ENCODE data around the gene ANKK1. TPM values are rescaled to one million over a fixed set of nuclear protein-coding genes. Genes with fewer than 3 reads are reported as not detected.

ANKK1 gene
- total RNA-seq, 4 donors from 2014 or later: 3.2 to 5.6 (median 4.8) TPM

DNA sequence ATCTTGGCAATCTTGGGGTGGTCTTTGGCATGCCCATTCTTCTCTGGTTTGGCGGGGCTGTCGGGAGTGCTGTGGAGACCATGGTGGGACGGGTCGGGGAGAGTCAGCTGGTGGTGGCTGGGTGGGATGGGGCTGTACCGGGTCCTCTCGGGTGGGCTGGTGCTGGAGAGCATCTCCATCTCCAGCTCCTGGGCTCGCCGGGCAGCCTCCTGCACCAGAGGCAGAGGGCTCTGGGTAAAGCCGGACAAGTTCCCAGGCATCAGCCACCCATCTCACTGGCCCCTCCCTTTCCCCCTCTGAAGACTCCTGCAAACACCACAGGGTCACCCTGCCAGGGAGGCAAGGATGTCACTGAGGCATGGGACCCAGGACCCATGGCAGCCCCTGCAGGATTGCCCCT is 25.1 kb downstream of the ANKK1 start:
- no peak for DNase-seq (ENCODE audit: low spot score in 2 of 2)
- no peaks in the 10 kb centered on the region for H3K9me3 ChIP-seq
- WGBS: 100% methylated on average over 1 of the region's 9 CpGs
- H3K4me1 ChIP-seq: no peaks in the 10 kb centered on the region
- no peak overlapping the region for H3K4me3 ChIP-seq
- TF ChIP-seq POLR2AphosphoS5 (IDR thresholded peaks at IDR 0.05) (no peak), POLR2A (IDR thresholded peaks at IDR 0.05) (no peak), EP300 (IDR thresholded peaks at IDR 0.05) (no peak)
- TF ChIP-seq, protein P1, sequence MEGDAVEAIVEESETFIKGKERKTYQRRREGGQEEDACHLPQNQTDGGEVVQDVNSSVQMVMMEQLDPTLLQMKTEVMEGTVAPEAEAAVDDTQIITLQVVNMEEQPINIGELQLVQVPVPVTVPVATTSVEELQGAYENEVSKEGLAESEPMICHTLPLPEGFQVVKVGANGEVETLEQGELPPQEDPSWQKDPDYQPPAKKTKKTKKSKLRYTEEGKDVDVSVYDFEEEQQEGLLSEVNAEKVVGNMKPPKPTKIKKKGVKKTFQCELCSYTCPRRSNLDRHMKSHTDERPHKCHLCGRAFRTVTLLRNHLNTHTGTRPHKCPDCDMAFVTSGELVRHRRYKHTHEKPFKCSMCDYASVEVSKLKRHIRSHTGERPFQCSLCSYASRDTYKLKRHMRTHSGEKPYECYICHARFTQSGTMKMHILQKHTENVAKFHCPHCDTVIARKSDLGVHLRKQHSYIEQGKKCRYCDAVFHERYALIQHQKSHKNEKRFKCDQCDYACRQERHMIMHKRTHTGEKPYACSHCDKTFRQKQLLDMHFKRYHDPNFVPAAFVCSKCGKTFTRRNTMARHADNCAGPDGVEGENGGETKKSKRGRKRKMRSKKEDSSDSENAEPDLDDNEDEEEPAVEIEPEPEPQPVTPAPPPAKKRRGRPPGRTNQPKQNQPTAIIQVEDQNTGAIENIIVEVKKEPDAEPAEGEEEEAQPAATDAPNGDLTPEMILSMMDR (IDR thresholded peaks at IDR 0.05): no peak
- H3K27ac ChIP-seq: no peak overlapping the region
- H3K36me3 ChIP-seq: no peaks in the 10 kb centered on the region
- H3K27me3 ChIP-seq: no peaks in the 10 kb centered on the region

DNA sequence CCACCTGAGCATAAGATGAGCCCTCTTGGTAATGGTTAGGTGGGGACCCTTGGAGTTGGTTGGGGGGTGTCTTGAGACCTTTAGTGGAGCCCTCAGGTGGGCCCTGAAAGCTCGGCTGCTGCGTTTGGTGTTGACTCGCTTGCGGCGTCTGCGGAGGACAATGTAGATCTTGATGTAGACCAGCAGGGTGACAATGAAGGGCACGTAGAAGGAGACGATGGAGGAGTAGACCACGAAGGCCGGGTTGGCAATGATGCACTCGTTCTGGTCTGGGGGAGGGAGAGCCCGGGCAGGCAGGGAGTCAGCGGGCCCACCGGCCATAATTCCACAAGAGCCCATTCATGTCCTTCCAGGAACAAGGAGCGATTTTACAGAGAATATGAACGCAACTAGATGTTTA is 27.8 kb downstream of the ANKK1 start:
- H3K27ac ChIP-seq: no peak overlapping the region
- no peaks in the 10 kb centered on the region for H3K36me3 ChIP-seq
- 92% methylated on average over 16 of the region's 16 CpGs for WGBS
- no peak for TF ChIP-seq POLR2AphosphoS5 (IDR thresholded peaks at IDR 0.05)
- TF ChIP-seq EP300 (IDR thresholded peaks at IDR 0.05): no peak
- no peak for TF ChIP-seq POLR2A (IDR thresholded peaks at IDR 0.05)
- TF ChIP-seq, protein P1 (IDR thresholded peaks at IDR 0.05): no peak
- H3K27me3 ChIP-seq: no peaks in the 10 kb centered on the region
- no peak overlapping the region for H3K4me3 ChIP-seq
- no peak for DNase-seq (ENCODE audit: low spot score in 2 of 2)
- H3K4me1 ChIP-seq: no peaks in the 10 kb centered on the region
- no peaks in the 10 kb centered on the region for H3K9me3 ChIP-seq

DNA sequence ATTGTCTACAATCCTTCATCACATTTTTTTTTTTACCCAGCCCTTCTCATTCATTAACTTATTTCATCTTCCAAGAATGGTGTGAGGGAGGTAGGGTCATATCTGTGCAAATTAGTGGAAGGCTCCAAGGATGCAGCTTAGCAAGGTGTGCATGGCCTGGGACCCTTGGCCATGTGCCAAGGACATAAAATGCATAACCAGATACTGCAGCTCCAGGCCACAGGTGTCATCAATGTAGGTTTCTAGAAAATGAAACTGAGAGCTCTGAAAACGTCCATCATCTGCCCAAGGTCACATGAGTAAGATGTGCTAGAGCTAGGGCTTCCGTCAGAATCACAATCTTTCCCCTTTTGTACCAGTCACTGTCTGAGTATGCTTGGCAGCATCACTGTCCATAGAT is 29.8 kb downstream of the ANKK1 start:
- H3K36me3 ChIP-seq: no peaks in the 10 kb centered on the region
- no peak for TF ChIP-seq POLR2A (IDR thresholded peaks at IDR 0.05)
- TF ChIP-seq, protein P1 (IDR thresholded peaks at IDR 0.05): no peak
- no peak for TF ChIP-seq POLR2AphosphoS5 (IDR thresholded peaks at IDR 0.05)
- no peak for TF ChIP-seq EP300 (IDR thresholded peaks at IDR 0.05)
- H3K27me3 ChIP-seq: no peaks in the 10 kb centered on the region
- no peak overlapping the region for H3K27ac ChIP-seq
- no peaks in the 10 kb centered on the region for H3K9me3 ChIP-seq
- DNase-seq (ENCODE audit: low spot score in 2 of 2): no peak
- no peak overlapping the region for H3K4me3 ChIP-seq
- H3K4me1 ChIP-seq: no peaks in the 10 kb centered on the region
- WGBS: 77% methylated on average over 2 of the region's 2 CpGs

DNA sequence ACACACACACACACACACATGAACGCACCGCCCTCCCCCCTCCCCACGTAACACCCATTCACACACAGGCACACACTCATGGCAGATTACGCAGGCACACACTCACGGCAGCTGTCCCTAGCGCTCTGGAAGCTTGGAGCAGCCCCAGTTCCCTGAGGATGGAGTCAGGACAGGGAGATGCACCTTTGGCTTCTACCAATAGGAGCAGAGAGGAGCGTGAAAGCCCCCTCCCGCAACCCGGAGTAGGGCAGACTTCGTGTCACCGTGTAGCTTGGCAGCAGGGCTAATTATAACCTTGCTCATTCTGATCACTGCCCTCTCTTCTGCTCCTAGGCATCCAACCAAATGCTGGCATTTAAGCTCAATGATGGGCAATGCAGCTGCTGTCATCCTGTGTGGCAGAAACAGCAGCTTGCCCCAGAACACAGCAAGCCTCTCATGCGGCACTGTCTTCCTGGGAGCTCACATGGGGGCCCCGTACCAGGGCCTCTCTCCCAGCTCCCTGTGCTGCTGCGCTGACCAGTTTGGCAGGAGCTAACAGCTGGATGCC is 31.9 kb downstream of the ANKK1 start:
- 89% methylated on average over 4 of the region's 14 CpGs for WGBS
- no peak for TF ChIP-seq POLR2A (IDR thresholded peaks at IDR 0.05)
- no peak for TF ChIP-seq EP300 (IDR thresholded peaks at IDR 0.05)
- TF ChIP-seq, protein P1 (IDR thresholded peaks at IDR 0.05): no peak
- TF ChIP-seq POLR2AphosphoS5 (IDR thresholded peaks at IDR 0.05): no peak
- Histone ChIP-seq H3K36me3 (no peaks in the 10 kb centered on the region), H3K4me1 (no peaks in the 10 kb centered on the region), H3K27me3 (no peaks in the 10 kb centered on the region), H3K27ac (no peak overlapping the region), H3K4me3 (no peak overlapping the region), H3K9me3 (no peaks in the 10 kb centered on the region)
- DNase-seq (ENCODE audit: low spot score in 2 of 2): no peak

DNA sequence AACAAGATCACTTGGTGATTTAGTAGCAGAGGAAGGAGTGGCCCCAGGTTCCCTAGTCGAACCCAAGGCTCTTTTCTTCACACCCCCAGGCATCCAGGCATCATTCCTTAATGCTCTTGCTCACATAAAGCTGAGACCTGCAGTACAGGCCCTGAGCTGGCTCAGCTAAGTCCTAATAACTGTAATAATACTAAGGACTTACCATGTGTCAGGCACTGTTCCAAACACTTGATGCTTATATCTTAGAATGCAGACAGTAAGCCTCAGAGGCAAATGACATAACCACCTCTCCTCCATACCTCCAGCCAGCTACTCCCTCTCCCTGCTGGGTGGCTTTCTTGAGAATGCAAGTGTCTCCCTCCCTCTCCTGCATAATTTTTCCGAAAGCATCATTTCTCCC is 33.2 kb downstream of the ANKK1 start:
- Histone ChIP-seq H3K4me1 (no peaks in the 10 kb centered on the region), H3K36me3 (no peaks in the 10 kb centered on the region), H3K27me3 (no peaks in the 10 kb centered on the region), H3K27ac (no peak overlapping the region), H3K4me3 (no peak overlapping the region), H3K9me3 (no peaks in the 10 kb centered on the region)
- DNase-seq (ENCODE audit: low spot score in 2 of 2): no peak
- TF ChIP-seq EP300 (IDR thresholded peaks at IDR 0.05): no peak
- TF ChIP-seq, protein P1 (IDR thresholded peaks at IDR 0.05): no peak
- no peak for TF ChIP-seq POLR2A (IDR thresholded peaks at IDR 0.05)
- TF ChIP-seq POLR2AphosphoS5 (IDR thresholded peaks at IDR 0.05): no peak
- WGBS: 40% methylated on average over 2 of the region's 2 CpGs
